ENCODE measurements around the gene PRKCH. TPM values are rescaled to one million over a fixed set of nuclear protein-coding genes. Genes with fewer than 3 reads are reported as not detected.

Gene PRKCH
- total and polyA plus RNA-seq, 2 of the 13 experiments (the other 11 are each of a cell fraction or from before 2014, with no cell fraction given): 0.48 to 1.3 TPM

DNA sequence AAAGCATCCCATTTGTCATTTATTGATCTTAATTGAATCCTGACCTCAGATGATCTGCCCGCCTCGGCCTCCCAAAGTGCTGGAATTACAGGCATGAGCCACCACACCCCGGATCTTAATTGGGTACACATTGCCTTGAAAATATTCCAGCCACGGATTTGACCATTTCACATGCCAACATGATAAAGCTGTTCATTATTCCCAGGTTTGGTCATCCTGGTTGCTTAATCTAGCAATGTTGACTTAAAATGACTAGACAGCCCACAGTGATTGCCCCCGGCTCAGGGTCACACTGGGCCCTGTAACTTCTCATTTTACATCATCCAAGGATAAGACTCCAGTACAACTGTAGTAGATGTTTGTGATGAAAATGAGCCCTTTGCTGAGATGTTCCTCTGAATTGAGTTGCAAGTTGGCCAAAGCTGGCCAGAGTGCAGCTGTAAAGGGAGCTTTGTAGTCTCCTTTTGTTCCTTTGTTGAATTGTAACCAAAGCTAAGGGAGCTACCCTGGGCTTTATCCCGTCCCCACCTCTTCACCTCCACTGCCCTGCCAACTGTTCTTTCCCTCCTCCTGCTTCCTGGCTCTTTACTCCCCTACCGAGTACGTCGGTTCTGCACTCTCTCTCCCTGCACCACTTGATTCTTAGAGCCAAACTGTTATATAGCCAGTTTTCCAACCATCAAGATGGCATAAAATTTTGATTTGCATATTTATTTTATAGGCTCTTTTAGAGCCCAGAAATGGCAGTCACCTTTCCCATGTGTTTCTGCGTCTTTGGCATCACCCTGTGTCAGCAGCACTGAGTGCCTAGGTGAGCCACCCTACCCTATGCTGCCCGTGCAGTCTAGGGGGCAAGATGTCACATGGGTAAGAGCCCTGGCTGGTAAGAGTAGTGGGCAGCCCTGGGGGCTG is 232.6 kb downstream of the PRKCH start (continued):
- TF ChIP-seq, protein P1, sequence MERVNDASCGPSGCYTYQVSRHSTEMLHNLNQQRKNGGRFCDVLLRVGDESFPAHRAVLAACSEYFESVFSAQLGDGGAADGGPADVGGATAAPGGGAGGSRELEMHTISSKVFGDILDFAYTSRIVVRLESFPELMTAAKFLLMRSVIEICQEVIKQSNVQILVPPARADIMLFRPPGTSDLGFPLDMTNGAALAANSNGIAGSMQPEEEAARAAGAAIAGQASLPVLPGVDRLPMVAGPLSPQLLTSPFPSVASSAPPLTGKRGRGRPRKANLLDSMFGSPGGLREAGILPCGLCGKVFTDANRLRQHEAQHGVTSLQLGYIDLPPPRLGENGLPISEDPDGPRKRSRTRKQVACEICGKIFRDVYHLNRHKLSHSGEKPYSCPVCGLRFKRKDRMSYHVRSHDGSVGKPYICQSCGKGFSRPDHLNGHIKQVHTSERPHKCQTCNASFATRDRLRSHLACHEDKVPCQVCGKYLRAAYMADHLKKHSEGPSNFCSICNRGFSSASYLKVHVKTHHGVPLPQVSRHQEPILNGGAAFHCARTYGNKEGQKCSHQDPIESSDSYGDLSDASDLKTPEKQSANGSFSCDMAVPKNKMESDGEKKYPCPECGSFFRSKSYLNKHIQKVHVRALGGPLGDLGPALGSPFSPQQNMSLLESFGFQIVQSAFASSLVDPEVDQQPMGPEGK (CRISPR knock-in tag; IDR thresholded peaks at IDR 0.05): peak; percentile 94
- TF ChIP-seq, protein P2, sequence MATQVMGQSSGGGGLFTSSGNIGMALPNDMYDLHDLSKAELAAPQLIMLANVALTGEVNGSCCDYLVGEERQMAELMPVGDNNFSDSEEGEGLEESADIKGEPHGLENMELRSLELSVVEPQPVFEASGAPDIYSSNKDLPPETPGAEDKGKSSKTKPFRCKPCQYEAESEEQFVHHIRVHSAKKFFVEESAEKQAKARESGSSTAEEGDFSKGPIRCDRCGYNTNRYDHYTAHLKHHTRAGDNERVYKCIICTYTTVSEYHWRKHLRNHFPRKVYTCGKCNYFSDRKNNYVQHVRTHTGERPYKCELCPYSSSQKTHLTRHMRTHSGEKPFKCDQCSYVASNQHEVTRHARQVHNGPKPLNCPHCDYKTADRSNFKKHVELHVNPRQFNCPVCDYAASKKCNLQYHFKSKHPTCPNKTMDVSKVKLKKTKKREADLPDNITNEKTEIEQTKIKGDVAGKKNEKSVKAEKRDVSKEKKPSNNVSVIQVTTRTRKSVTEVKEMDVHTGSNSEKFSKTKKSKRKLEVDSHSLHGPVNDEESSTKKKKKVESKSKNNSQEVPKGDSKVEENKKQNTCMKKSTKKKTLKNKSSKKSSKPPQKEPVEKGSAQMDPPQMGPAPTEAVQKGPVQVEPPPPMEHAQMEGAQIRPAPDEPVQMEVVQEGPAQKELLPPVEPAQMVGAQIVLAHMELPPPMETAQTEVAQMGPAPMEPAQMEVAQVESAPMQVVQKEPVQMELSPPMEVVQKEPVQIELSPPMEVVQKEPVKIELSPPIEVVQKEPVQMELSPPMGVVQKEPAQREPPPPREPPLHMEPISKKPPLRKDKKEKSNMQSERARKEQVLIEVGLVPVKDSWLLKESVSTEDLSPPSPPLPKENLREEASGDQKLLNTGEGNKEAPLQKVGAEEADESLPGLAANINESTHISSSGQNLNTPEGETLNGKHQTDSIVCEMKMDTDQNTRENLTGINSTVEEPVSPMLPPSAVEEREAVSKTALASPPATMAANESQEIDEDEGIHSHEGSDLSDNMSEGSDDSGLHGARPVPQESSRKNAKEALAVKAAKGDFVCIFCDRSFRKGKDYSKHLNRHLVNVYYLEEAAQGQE (IDR thresholded peaks at IDR 0.05; ENCODE audit: borderline replicate concordance in 1 of 2, low read depth in 1 of 2, low read length in 2 of 2): peak in 1 of 2 experiments; percentile 62; a peak in 1 of 4 replicates
- TF ChIP-seq JUNB (CRISPR knock-in tag; IDR thresholded peaks at IDR 0.05; ENCODE audit: borderline replicate concordance): peak; percentile 82; the same call in 1 of the 2 replicates
- no peak for TF ChIP-seq ZNF598 (CRISPR knock-in tag; IDR thresholded peaks at IDR 0.05; ENCODE audit: borderline replicate concordance)
- TF ChIP-seq CHD2 (IDR thresholded peaks at IDR 0.05; ENCODE audit: low read depth, low read length): no peak
- TF ChIP-seq ZNF83 (CRISPR knock-in tag; IDR thresholded peaks at IDR 0.05; ENCODE audit: borderline replicate concordance): no peak
- TF ChIP-seq, protein P3, sequence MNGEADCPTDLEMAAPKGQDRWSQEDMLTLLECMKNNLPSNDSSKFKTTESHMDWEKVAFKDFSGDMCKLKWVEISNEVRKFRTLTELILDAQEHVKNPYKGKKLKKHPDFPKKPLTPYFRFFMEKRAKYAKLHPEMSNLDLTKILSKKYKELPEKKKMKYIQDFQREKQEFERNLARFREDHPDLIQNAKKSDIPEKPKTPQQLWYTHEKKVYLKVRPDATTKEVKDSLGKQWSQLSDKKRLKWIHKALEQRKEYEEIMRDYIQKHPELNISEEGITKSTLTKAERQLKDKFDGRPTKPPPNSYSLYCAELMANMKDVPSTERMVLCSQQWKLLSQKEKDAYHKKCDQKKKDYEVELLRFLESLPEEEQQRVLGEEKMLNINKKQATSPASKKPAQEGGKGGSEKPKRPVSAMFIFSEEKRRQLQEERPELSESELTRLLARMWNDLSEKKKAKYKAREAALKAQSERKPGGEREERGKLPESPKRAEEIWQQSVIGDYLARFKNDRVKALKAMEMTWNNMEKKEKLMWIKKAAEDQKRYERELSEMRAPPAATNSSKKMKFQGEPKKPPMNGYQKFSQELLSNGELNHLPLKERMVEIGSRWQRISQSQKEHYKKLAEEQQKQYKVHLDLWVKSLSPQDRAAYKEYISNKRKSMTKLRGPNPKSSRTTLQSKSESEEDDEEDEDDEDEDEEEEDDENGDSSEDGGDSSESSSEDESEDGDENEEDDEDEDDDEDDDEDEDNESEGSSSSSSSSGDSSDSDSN (CRISPR knock-in tag; IDR thresholded peaks at IDR 0.05): peak; percentile 35; the same call in 1 of the 2 replicates
- no peak for TF ChIP-seq ZNF790 (CRISPR knock-in tag; IDR thresholded peaks at IDR 0.05; ENCODE audit: borderline replicate concordance)
- peak; percentile 65 for TF ChIP-seq GATAD1 (CRISPR knock-in tag; IDR thresholded peaks at IDR 0.05)
- no peak for TF ChIP-seq RBM39 (IDR thresholded peaks at IDR 0.05; ENCODE audit: low read depth, low read length, poor library complexity, severe bottlenecking)
- TF ChIP-seq, protein P4, sequence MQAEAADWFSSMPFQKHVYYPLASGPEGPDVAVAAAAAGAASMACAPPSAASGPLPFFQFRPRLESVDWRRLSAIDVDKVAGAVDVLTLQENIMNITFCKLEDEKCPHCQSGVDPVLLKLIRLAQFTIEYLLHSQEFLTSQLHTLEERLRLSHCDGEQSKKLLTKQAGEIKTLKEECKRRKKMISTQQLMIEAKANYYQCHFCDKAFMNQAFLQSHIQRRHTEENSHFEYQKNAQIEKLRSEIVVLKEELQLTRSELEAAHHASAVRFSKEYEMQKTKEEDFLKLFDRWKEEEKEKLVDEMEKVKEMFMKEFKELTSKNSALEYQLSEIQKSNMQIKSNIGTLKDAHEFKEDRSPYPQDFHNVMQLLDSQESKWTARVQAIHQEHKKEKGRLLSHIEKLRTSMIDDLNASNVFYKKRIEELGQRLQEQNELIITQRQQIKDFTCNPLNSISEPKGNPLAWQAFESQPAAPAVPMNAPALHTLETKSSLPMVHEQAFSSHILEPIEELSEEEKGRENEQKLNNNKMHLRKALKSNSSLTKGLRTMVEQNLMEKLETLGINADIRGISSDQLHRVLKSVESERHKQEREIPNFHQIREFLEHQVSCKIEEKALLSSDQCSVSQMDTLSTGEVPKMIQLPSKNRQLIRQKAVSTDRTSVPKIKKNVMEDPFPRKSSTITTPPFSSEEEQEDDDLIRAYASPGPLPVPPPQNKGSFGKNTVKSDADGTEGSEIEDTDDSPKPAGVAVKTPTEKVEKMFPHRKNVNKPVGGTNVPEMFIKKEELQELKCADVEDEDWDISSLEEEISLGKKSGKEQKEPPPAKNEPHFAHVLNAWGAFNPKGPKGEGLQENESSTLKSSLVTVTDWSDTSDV (CRISPR knock-in tag; IDR thresholded peaks at IDR 0.05): no peak
- no peak for TF ChIP-seq PAWR (CRISPR knock-in tag; IDR thresholded peaks at IDR 0.05; ENCODE audit: borderline replicate concordance)
- no peak for TF ChIP-seq ZNF674 (CRISPR knock-in tag; IDR thresholded peaks at IDR 0.05; ENCODE audit: low read depth)
- TF ChIP-seq, protein P5, sequence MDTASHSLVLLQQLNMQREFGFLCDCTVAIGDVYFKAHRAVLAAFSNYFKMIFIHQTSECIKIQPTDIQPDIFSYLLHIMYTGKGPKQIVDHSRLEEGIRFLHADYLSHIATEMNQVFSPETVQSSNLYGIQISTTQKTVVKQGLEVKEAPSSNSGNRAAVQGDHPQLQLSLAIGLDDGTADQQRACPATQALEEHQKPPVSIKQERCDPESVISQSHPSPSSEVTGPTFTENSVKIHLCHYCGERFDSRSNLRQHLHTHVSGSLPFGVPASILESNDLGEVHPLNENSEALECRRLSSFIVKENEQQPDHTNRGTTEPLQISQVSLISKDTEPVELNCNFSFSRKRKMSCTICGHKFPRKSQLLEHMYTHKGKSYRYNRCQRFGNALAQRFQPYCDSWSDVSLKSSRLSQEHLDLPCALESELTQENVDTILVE (CRISPR knock-in tag; IDR thresholded peaks at IDR 0.05): peak; percentile 89
